HG02798 (cell line): ENCODE measurements around the gene UGT1A8.
"Not testable (repeated sequence)": the region's sequence is repeated elsewhere in the genome, so short reads cannot be mapped to it uniquely, and the experiment has no call there.

Experiments used
- ATAC-seq: cut with Tn5 transposase; IDR thresholded peaks from one replicate; pipeline ENCODE4 v1.9.1; 2021; ENCODE audit warnings: mild to moderate bottlenecking; ENCODE audit not compliant: unreplicated experiment, poor library complexity

Gene UGT1A8

GRCh38 chr2:233681521-233682099 lies 64.2 kb downstream of the UGT1A8 start, which contains the start of gene UGT1A7:
TSS of gene UGT1A7 (plus strand) at chr2:233681901. CDS start at chr2:233681938, 37 bp downstream.
- no peak for ATAC-seq

GRCh38 chr2:233684640-233685039 lies 67.2 kb downstream of the UGT1A8 start:
- ATAC-seq = no peak

- ATAC-seq = no peak
Measured at GRCh38 chr2:233686928-233687327, 69.5 kb downstream of the UGT1A8 start.

- ATAC-seq = no peak
Measured at GRCh38 chr2:233688341-233688740, 70.9 kb downstream of the UGT1A8 start.

GRCh38 chr2:233689031-233689430 lies 71.6 kb downstream of the UGT1A8 start:
- no peak for ATAC-seq

GRCh38 chr2:233689501-233689900 lies 72.1 kb downstream of the UGT1A8 start:
- no peak for ATAC-seq

GRCh38 chr2:233690444-233690843 lies 73.0 kb downstream of the UGT1A8 start:
- no peak for ATAC-seq

GRCh38 chr2:233691443-233692433 lies 74.3 kb downstream of the UGT1A8 start:
- no peak for ATAC-seq

GRCh38 chr2:233692648-233693047 lies 75.2 kb downstream of the UGT1A8 start, which contains the start of gene UGT1A6:
TSS of gene UGT1A6 (plus strand) at chr2:233692890. CDS start at chr2:233693005, 115 bp downstream.
- no peak for ATAC-seq

GRCh38 chr2:233693963-233694362 lies 76.5 kb downstream of the UGT1A8 start:
- ATAC-seq = no peak

GRCh38 chr2:233698740-233699139 lies 81.3 kb downstream of the UGT1A8 start:
- no peak for ATAC-seq

- no peak for ATAC-seq
Measured at GRCh38 chr2:233699424-233700027, 82.1 kb downstream of the UGT1A8 start.

GRCh38 chr2:233700028-233700635 lies 82.7 kb downstream of the UGT1A8 start:
- no peak for ATAC-seq

GRCh38 chr2:233700842-233701241 lies 83.4 kb downstream of the UGT1A8 start:
- ATAC-seq = not testable (repeated sequence)

GRCh38 chr2:233702238-233702637 lies 84.8 kb downstream of the UGT1A8 start:
- ATAC-seq = no peak

GRCh38 chr2:233705911-233706506 lies 88.6 kb downstream of the UGT1A8 start:
- ATAC-seq = no peak

- ATAC-seq = no peak
Measured at GRCh38 chr2:233706720-233707119, 89.3 kb downstream of the UGT1A8 start.

- no peak for ATAC-seq
Measured at GRCh38 chr2:233707940-233708644, 90.7 kb downstream of the UGT1A8 start.

GRCh38 chr2:233708942-233709341 lies 91.5 kb downstream of the UGT1A8 start:
- ATAC-seq = no peak
